Activated CD4-positive, alpha-beta T cell treated with anti-CD3 and anti-CD28 coated beads for 36 hours (primary cell): ENCODE results near the gene GLCCI1. TPM values are rescaled to one million over a fixed set of nuclear protein-coding genes. Genes with fewer than 3 reads are reported as not detected.

Source experiments
- ATAC-seq: fragments of 200-7000 bp; cut with Tn5 transposase; one replicate; pipeline ENCODE4 v1.10.0; 2021; ENCODE audit warnings: mild to moderate bottlenecking, moderate library complexity
- CTCF ChIA-PET: fragments of 350-600 bp; sonication (Branson Sonifier 250); formaldehyde crosslinking; loops from one replicate; lab custom pipeline; 2021; ENCODE audit warnings: antibody characterized with exemption; lab: Charles Lee
- POLR2A ChIA-PET: fragments of 350-600 bp; sonication (Branson Sonifier 250); formaldehyde crosslinking; loops from one replicate; lab custom pipeline; 2021; ENCODE audit warnings: antibody characterized with exemption, inconsistent platforms; lab: Charles Lee
- DNase-seq: peaks from one replicate; pipeline ENCODE4 v3.0.0-alpha.2; 2020
- H3K27ac Mint-ChIP-seq: one replicate; pipeline ENCODE4 v1.8.0; 2021; ENCODE audit warnings: mixed read lengths
- H3K27me3 Mint-ChIP-seq: one replicate; pipeline ENCODE4 v1.8.0; 2021; ENCODE audit warnings: mixed read lengths
- H3K36me3 Mint-ChIP-seq: one replicate; pipeline ENCODE4 v1.8.0; 2021; ENCODE audit warnings: low read depth, mixed read lengths
- H3K4me1 Mint-ChIP-seq: one replicate; pipeline ENCODE4 v1.8.0; 2021; ENCODE audit warnings: mixed read lengths
- H3K4me3 Mint-ChIP-seq: one replicate; pipeline ENCODE4 v1.8.0; 2021; ENCODE audit warnings: mild to moderate bottlenecking, moderate library complexity, mixed read lengths
- H3K9me3 Mint-ChIP-seq: one replicate; pipeline ENCODE4 v1.8.0; 2021; ENCODE audit warnings: low read depth, mixed read lengths
- intact Hi-C, 2 experiments: fragments of 100-400 bp; cut with DNase I in 1 of 2; cut with micrococcal nuclease in 1 of 2; formaldehyde crosslinking; loops; one replicate each; pipeline versions ENCODE4 v1.14.2 to v1.15.1; 2022 to 2024; cut with DNase I, micrococcal nuclease
- total RNA-seq, 2 experiments: library from RNA; stranded (reverse); gene quantifications; one replicate each; pipeline ENCODE4 v1.2.3, GENCODE V29; 2021

GLCCI1 gene
- total RNA-seq, 2 experiments from 2014 or later = 12.3 to 15.1 TPM

GRCh38 chr7:7971308-7972040 lies 2.9 kb downstream of the GLCCI1 start:
- no peak overlapping the region for H3K27ac Mint-ChIP-seq
- intact Hi-C loops = loop anchor here (2.0 to 5.0 kb wide), 3 partner anchors 43 to 209 kb away; no protein-coding TSS in a partner anchor
- H3K9me3 Mint-ChIP-seq = no peaks in the 10 kb centered on the region
- ChIA-PET CTCF (interaction anchor here (1.0 to 1.7 kb wide), 3 partner anchors 18 to 245 kb away, joined by 3 to 5 read pairs (median 4); no protein-coding TSS in a partner anchor), POLR2A (interaction anchor here (0.6 to 0.8 kb wide), 2 partner anchors 154 to 331 kb away, joined by 3 to 5 read pairs; partner anchors contain the start of gene UMAD1)
- DNase-seq = no peak
- no peaks in the 10 kb centered on the region for H3K36me3 Mint-ChIP-seq
- ATAC-seq = no peak
- no peak overlapping the region for H3K4me3 Mint-ChIP-seq
- H3K4me1 Mint-ChIP-seq = peaks cover 33% of the 10 kb centered on the region
- H3K27me3 Mint-ChIP-seq = no peaks in the 10 kb centered on the region

- DNase-seq (peak; percentile 36), ATAC-seq (no peak)
- POLR2A ChIA-PET = interaction anchor here (1.2 kb wide), 1 partner anchor 154 kb away, joined by 3 read pairs; no protein-coding TSS in a partner anchor
- no peaks in the 10 kb centered on the region for H3K36me3 Mint-ChIP-seq
- intact Hi-C loops = loop anchor here in 1 of 2 experiments (2.0 to 5.0 kb wide), 2 partner anchors 43 to 70 kb away; no protein-coding TSS in a partner anchor
- CTCF ChIA-PET = interaction anchor here (2.5 kb wide), 1 partner anchor 218 kb away, joined by 9 read pairs; no protein-coding TSS in a partner anchor
- no peaks in the 10 kb centered on the region for H3K27me3 Mint-ChIP-seq
- H3K4me1 Mint-ChIP-seq = peaks cover 37% of the 10 kb centered on the region
- H3K27ac Mint-ChIP-seq = no peak overlapping the region
- no peaks in the 10 kb centered on the region for H3K9me3 Mint-ChIP-seq
- H3K4me3 Mint-ChIP-seq = no peak overlapping the region
Measured at GRCh38 chr7:7972128-7972527, 3.5 kb downstream of the GLCCI1 start.

GRCh38 chr7:7972922-7973594 lies 4.5 kb downstream of the GLCCI1 start:
- H3K9me3 Mint-ChIP-seq = no peaks in the 10 kb centered on the region

GRCh38 chr7:7976677-7977076 lies 8.1 kb downstream of the GLCCI1 start:
- DNase-seq (peak; percentile 11), ATAC-seq (peak; percentile 15)
- Mint-ChIP-seq H3K27me3 (no peaks in the 10 kb centered on the region), H3K9me3 (no peaks in the 10 kb centered on the region), H3K4me1 (peaks cover 55% of the 10 kb centered on the region), H3K27ac (peak overlapping the region; percentile 39), H3K36me3 (no peaks in the 10 kb centered on the region), H3K4me3 (no peak overlapping the region)
- ChIA-PET CTCF (interaction anchor here (1.2 to 2.6 kb wide), 3 partner anchors 13 to 234 kb away, joined by 3 to 13 read pairs (median 4); no protein-coding TSS in a partner anchor), POLR2A (interaction anchor here (0.7 kb wide), 2 partner anchors 13 to 149 kb away, joined by 3 to 6 read pairs; no protein-coding TSS in a partner anchor)
- intact Hi-C loops = no loop called here

More at GRCh38 chr7:7972922-7973594, 4.5 kb downstream of the GLCCI1 start:
- Mint-ChIP-seq H3K27ac (peak overlapping the region; percentile 49), H3K4me1 (peaks cover 40% of the 10 kb centered on the region), H3K27me3 (no peaks in the 10 kb centered on the region), H3K36me3 (no peaks in the 10 kb centered on the region), H3K4me3 (peak overlapping the region; percentile 60)
- POLR2A ChIA-PET = interaction anchor here (0.6 to 1.2 kb wide), 2 partner anchors 16 to 153 kb away, joined by 3 to 5 read pairs; no protein-coding TSS in a partner anchor
- intact Hi-C loops = loop anchor here in 1 of 2 experiments (2.0 to 5.0 kb wide), 2 partner anchors 42 to 69 kb away; no protein-coding TSS in a partner anchor
- CTCF ChIA-PET = interaction anchor here (0.7 to 2.5 kb wide), 3 partner anchors 11 to 217 kb away, joined by 3 to 9 read pairs (median 5); no protein-coding TSS in a partner anchor
- DNase-seq (peak; percentile 9), ATAC-seq (no peak)

GRCh38 chr7:7977774-7978173 lies 9.2 kb downstream of the GLCCI1 start:
- no peak for ATAC-seq
- intact Hi-C loops = no loop called here
- no peak overlapping the region for H3K4me3 Mint-ChIP-seq
- H3K27me3 Mint-ChIP-seq = no peaks in the 10 kb centered on the region
- ChIA-PET POLR2A (no interaction called here), CTCF (interaction anchor here (0.9 to 2.6 kb wide), 4 partner anchors 11 to 213 kb away, joined by 3 to 13 read pairs (median 4); no protein-coding TSS in a partner anchor)
- H3K9me3 Mint-ChIP-seq = no peaks in the 10 kb centered on the region
- H3K27ac Mint-ChIP-seq = no peak overlapping the region
- no peak for DNase-seq
- H3K4me1 Mint-ChIP-seq = peaks cover 63% of the 10 kb centered on the region
- H3K36me3 Mint-ChIP-seq = no peaks in the 10 kb centered on the region

- Mint-ChIP-seq H3K9me3 (no peaks in the 10 kb centered on the region), H3K36me3 (no peaks in the 10 kb centered on the region), H3K27ac (no peak overlapping the region), H3K4me3 (no peak overlapping the region), H3K27me3 (no peaks in the 10 kb centered on the region), H3K4me1 (peaks cover 60% of the 10 kb centered on the region)
- intact Hi-C loops = loop anchor here in 1 of 2 experiments (1.0 kb wide), 1 partner anchor 8 kb away; no protein-coding TSS in a partner anchor
- CTCF ChIA-PET = interaction anchor here (1.3 to 1.4 kb wide), 2 partner anchors 12 to 30 kb away, joined by 3 to 4 read pairs; no protein-coding TSS in a partner anchor
- POLR2A ChIA-PET = no interaction called here
- DNase-seq (no peak), ATAC-seq (no peak)
Measured at GRCh38 chr7:7978860-7979259, 10.3 kb downstream of the GLCCI1 start.

- H3K27me3 Mint-ChIP-seq = no peaks in the 10 kb centered on the region
- DNase-seq = no peak
- no peaks in the 10 kb centered on the region for H3K9me3 Mint-ChIP-seq
- H3K27ac Mint-ChIP-seq = no peak overlapping the region
- no peak for ATAC-seq
- POLR2A ChIA-PET = no interaction called here
- H3K4me3 Mint-ChIP-seq = no peak overlapping the region
- CTCF ChIA-PET = interaction anchor here (1.3 kb wide), 1 partner anchor 12 kb away, joined by 4 read pairs; no protein-coding TSS in a partner anchor
- peaks cover 57% of the 10 kb centered on the region for H3K4me1 Mint-ChIP-seq
- intact Hi-C loops = loop anchor here in 1 of 2 experiments (1.0 kb wide), 1 partner anchor 8 kb away; no protein-coding TSS in a partner anchor
- no peaks in the 10 kb centered on the region for H3K36me3 Mint-ChIP-seq
Measured at GRCh38 chr7:7979558-7979957, 11.0 kb downstream of the GLCCI1 start.

GRCh38 chr7:7980134-7980533 lies 11.5 kb downstream of the GLCCI1 start:
- H3K27me3 Mint-ChIP-seq = no peaks in the 10 kb centered on the region
- H3K36me3 Mint-ChIP-seq = no peaks in the 10 kb centered on the region
- H3K4me1 Mint-ChIP-seq = peaks cover 57% of the 10 kb centered on the region
- intact Hi-C loops = no loop called here
- H3K27ac Mint-ChIP-seq = no peak overlapping the region
- DNase-seq (no peak), ATAC-seq (no peak)
- no peaks in the 10 kb centered on the region for H3K9me3 Mint-ChIP-seq
- ChIA-PET CTCF (interaction anchor here (0.9 to 1.2 kb wide), 2 partner anchors 11 to 17 kb away, joined by 3 read pairs; no protein-coding TSS in a partner anchor), POLR2A (no interaction called here)
- H3K4me3 Mint-ChIP-seq = no peak overlapping the region

GRCh38 chr7:7982904-7983303 lies 14.3 kb downstream of the GLCCI1 start:
- ATAC-seq (no peak), DNase-seq (no peak)
- Mint-ChIP-seq H3K27me3 (no peaks in the 10 kb centered on the region), H3K27ac (no peak overlapping the region), H3K36me3 (no peaks in the 10 kb centered on the region), H3K4me3 (no peak overlapping the region), H3K4me1 (peaks cover 50% of the 10 kb centered on the region), H3K9me3 (no peaks in the 10 kb centered on the region)
- intact Hi-C loops = no loop called here
- CTCF ChIA-PET = interaction anchor here (0.6 to 2.0 kb wide), 2 partner anchors 9 to 13 kb away, joined by 3 to 5 read pairs; no protein-coding TSS in a partner anchor
- POLR2A ChIA-PET = no interaction called here

- Mint-ChIP-seq H3K27ac (no peak overlapping the region), H3K36me3 (no peaks in the 10 kb centered on the region), H3K27me3 (no peaks in the 10 kb centered on the region), H3K4me1 (peaks cover 57% of the 10 kb centered on the region), H3K4me3 (no peak overlapping the region), H3K9me3 (no peaks in the 10 kb centered on the region)
- ChIA-PET CTCF (interaction anchor here (2.0 kb wide), 1 partner anchor 11 kb away, joined by 5 read pairs; no protein-coding TSS in a partner anchor), POLR2A (no interaction called here)
- intact Hi-C loops = no loop called here
- DNase-seq (no peak), ATAC-seq (no peak)
Measured at GRCh38 chr7:7984424-7984823, 15.8 kb downstream of the GLCCI1 start.
